ENCODE data around the gene EIF2S2.

EIF2S2 gene

GRCh38 chr20:34102342-34102741 lies 9.7 kb downstream of the EIF2S2 start:
- H3K36me3 ChIP-seq (ENCODE audit: control insufficient read depth, insufficient read depth, low read length) = peaks cover 98% of the 10 kb centered on the region
- H3K4me1 ChIP-seq (ENCODE audit: control insufficient read depth, insufficient read depth, low read length, poor library complexity, severe bottlenecking) = no peaks in the 10 kb centered on the region
- H3K9me3 ChIP-seq (ENCODE audit: control insufficient read depth, low read length) = no peaks in the 10 kb centered on the region
- H3K4me3 ChIP-seq (ENCODE audit: extremely low read depth, insufficient read depth, low read length, poor library complexity, severe bottlenecking) = no peak overlapping the region
- no peak overlapping the region for H3K27ac ChIP-seq (ENCODE audit: low read depth, low read length, severe bottlenecking)
- WGBS, 2 experiments (ENCODE audit: insufficient coverage in 2 of 2) = 100% methylated on average over 2 of the region's 2 CpGs

DNA sequence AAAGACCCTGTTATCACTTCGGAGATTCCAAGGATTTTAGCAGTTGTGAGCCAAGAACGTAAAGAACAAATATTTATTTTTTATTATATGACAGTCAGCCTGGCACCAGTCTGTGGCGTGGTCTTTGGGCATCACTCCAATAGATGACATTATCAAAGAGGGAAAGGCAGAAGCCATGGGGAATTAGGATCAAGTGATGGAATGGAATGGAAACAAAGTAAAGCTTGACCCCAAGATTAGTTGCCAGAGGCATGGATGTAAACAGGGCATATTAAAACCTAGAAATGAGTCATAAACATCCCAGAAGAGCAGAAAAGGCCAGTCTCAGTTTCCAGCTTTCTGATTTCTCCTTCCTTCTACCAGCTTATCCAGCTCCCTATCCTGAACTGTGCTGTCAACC lies 11.5 kb downstream of the EIF2S2 start:
- Histone ChIP-seq H3K9me3 (ENCODE audit: control insufficient read depth, low read length) (no peaks in the 10 kb centered on the region), H3K27ac (ENCODE audit: low read depth, low read length, severe bottlenecking) (no peak overlapping the region), H3K36me3 (ENCODE audit: control insufficient read depth, insufficient read depth, low read length) (peaks cover 98% of the 10 kb centered on the region), H3K4me1 (ENCODE audit: control insufficient read depth, insufficient read depth, low read length, poor library complexity, severe bottlenecking) (no peaks in the 10 kb centered on the region), H3K4me3 (ENCODE audit: extremely low read depth, insufficient read depth, low read length, poor library complexity, severe bottlenecking) (no peak overlapping the region)
- 100% methylated on average over 1 of the region's 3 CpGs; no CpG with 5 or more reads in 1 of the 2 experiments for WGBS, 2 experiments (ENCODE audit: insufficient coverage in 2 of 2)

DNA sequence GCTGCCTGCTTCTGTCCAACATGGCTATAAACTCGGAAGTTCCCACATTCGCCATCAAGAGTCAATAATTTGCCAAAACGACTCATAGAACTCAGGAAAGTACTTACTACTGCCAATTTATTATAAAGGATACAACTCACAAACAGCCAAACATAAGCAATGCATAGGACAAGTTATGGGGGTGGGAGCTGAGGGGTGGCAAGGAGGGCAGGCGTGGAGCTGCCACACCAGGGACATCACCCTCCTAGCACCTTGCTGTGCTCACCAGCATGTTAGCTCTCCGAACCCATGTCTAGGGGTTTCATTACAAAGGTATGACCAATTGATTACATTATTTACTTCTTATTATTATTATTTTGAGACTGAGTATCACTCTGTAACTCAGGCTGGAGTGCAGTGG lies 12.4 kb downstream of the EIF2S2 start:
- H3K4me1 ChIP-seq (ENCODE audit: control insufficient read depth, insufficient read depth, low read length, poor library complexity, severe bottlenecking) = no peaks in the 10 kb centered on the region
- H3K36me3 ChIP-seq (ENCODE audit: control insufficient read depth, insufficient read depth, low read length) = peaks cover 98% of the 10 kb centered on the region
- H3K4me3 ChIP-seq (ENCODE audit: extremely low read depth, insufficient read depth, low read length, poor library complexity, severe bottlenecking) = no peak overlapping the region
- 100% methylated on average over 1 to 2 of the region's 5 CpGs for WGBS, 2 experiments (ENCODE audit: insufficient coverage in 2 of 2)
- no peaks in the 10 kb centered on the region for H3K9me3 ChIP-seq (ENCODE audit: control insufficient read depth, low read length)
- H3K27ac ChIP-seq (ENCODE audit: low read depth, low read length, severe bottlenecking) = no peak overlapping the region

GRCh38 chr20:34098570-34098969 lies 13.5 kb downstream of the EIF2S2 start:
- Histone ChIP-seq H3K27ac (ENCODE audit: low read depth, low read length, severe bottlenecking) (no peak overlapping the region), H3K4me1 (ENCODE audit: control insufficient read depth, insufficient read depth, low read length, poor library complexity, severe bottlenecking) (no peaks in the 10 kb centered on the region), H3K4me3 (ENCODE audit: extremely low read depth, insufficient read depth, low read length, poor library complexity, severe bottlenecking) (no peak overlapping the region), H3K9me3 (ENCODE audit: control insufficient read depth, low read length) (no peaks in the 10 kb centered on the region), H3K36me3 (ENCODE audit: control insufficient read depth, insufficient read depth, low read length) (peaks cover 98% of the 10 kb centered on the region)
- WGBS, 2 experiments (ENCODE audit: insufficient coverage in 2 of 2) = 90 to 94% methylated on average over 3 of the region's 3 CpGs

GRCh38 chr20:34096699-34097444 lies 15.2 kb downstream of the EIF2S2 start:
- WGBS, 2 experiments (ENCODE audit: insufficient coverage in 2 of 2) = 98 to 100% methylated on average over 4 to 5 of the region's 9 CpGs
- peaks cover 98% of the 10 kb centered on the region for H3K36me3 ChIP-seq (ENCODE audit: control insufficient read depth, insufficient read depth, low read length)

GRCh38 chr20:34095825-34096224 lies 16.2 kb downstream of the EIF2S2 start:
- peaks cover 96% of the 10 kb centered on the region for H3K36me3 ChIP-seq (ENCODE audit: control insufficient read depth, insufficient read depth, low read length)

More at GRCh38 chr20:34096699-34097444, 15.2 kb downstream of the EIF2S2 start:
- H3K4me1 ChIP-seq (ENCODE audit: control insufficient read depth, insufficient read depth, low read length, poor library complexity, severe bottlenecking) = no peaks in the 10 kb centered on the region
- no peak overlapping the region for H3K4me3 ChIP-seq (ENCODE audit: extremely low read depth, insufficient read depth, low read length, poor library complexity, severe bottlenecking)
- no peak overlapping the region for H3K27ac ChIP-seq (ENCODE audit: low read depth, low read length, severe bottlenecking)
- no peaks in the 10 kb centered on the region for H3K9me3 ChIP-seq (ENCODE audit: control insufficient read depth, low read length)

DNA sequence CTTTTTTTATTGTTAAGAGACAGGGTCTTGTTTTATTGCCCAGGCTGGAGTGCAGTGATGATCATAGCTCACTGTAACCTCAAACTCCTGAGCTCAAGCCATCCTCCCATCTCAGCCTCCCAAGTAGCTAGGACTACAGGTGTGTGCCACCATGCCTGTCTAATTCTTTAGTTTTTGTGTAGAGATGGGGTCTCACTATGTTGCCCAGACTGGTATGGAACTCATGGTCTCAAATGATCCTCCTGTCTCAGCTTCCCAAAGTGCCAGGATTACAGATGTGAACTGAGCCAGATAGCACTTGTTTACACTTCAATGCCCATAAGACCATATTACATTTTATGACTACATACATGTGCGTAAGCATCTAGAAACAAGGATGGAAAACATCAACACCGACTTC lies 18.1 kb downstream of the EIF2S2 start:
- no peak overlapping the region for H3K4me3 ChIP-seq (ENCODE audit: extremely low read depth, insufficient read depth, low read length, poor library complexity, severe bottlenecking)
- 100% methylated on average over 1 of the region's 2 CpGs; no CpG with 5 or more reads in 1 of the 2 experiments for WGBS, 2 experiments (ENCODE audit: insufficient coverage in 2 of 2)
- H3K9me3 ChIP-seq (ENCODE audit: control insufficient read depth, low read length) = no peaks in the 10 kb centered on the region
- H3K27ac ChIP-seq (ENCODE audit: low read depth, low read length, severe bottlenecking) = no peak overlapping the region
- H3K4me1 ChIP-seq (ENCODE audit: control insufficient read depth, insufficient read depth, low read length, poor library complexity, severe bottlenecking) = no peaks in the 10 kb centered on the region
- H3K36me3 ChIP-seq (ENCODE audit: control insufficient read depth, insufficient read depth, low read length) = peaks cover 96% of the 10 kb centered on the region

More at GRCh38 chr20:34095825-34096224, 16.2 kb downstream of the EIF2S2 start:
- Histone ChIP-seq H3K4me3 (ENCODE audit: extremely low read depth, insufficient read depth, low read length, poor library complexity, severe bottlenecking) (no peak overlapping the region), H3K4me1 (ENCODE audit: control insufficient read depth, insufficient read depth, low read length, poor library complexity, severe bottlenecking) (no peaks in the 10 kb centered on the region), H3K27ac (ENCODE audit: low read depth, low read length, severe bottlenecking) (no peak overlapping the region), H3K9me3 (ENCODE audit: control insufficient read depth, low read length) (no peaks in the 10 kb centered on the region)

DNA sequence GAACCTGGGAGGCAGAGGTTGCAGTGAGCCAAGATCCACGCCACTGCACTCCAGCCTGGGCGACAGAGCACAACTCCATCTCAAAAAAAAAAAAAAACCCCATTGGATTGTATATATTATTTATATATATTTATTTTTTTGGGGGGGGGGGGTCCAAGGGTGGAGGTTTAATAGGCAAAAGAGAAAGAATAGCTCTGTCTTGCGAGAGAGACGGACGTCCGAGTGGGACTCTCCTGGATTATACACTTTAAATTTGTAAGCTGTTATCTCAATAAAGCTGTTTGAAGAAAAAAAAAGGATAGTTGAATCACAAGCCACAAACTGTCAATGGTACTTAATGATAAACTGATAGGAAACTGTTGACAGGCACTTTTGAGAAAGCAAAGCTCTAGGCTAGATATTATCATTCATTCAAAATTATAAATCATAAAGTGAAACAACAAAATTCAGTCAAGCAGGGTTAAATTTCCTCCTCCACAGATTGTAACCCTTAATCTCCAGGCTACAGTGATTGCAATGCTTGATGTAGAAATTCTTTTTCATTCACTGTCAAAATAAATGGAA lies 20.3 kb downstream of the EIF2S2 start:
- Histone ChIP-seq H3K4me1 (ENCODE audit: control insufficient read depth, insufficient read depth, low read length, poor library complexity, severe bottlenecking) (no peaks in the 10 kb centered on the region), H3K36me3 (ENCODE audit: control insufficient read depth, insufficient read depth, low read length) (peaks cover 97% of the 10 kb centered on the region), H3K4me3 (ENCODE audit: extremely low read depth, insufficient read depth, low read length, poor library complexity, severe bottlenecking) (no peak overlapping the region), H3K27ac (ENCODE audit: low read depth, low read length, severe bottlenecking) (no peak overlapping the region), H3K9me3 (ENCODE audit: control insufficient read depth, low read length) (no peaks in the 10 kb centered on the region)
- 96% methylated on average over 4 of the region's 6 CpGs; no CpG with 5 or more reads in 1 of the 2 experiments for WGBS, 2 experiments (ENCODE audit: insufficient coverage in 2 of 2)

GRCh38 chr20:34090645-34091044 lies 21.4 kb downstream of the EIF2S2 start:
- H3K4me1 ChIP-seq (ENCODE audit: control insufficient read depth, insufficient read depth, low read length, poor library complexity, severe bottlenecking) = no peaks in the 10 kb centered on the region
- H3K9me3 ChIP-seq (ENCODE audit: control insufficient read depth, low read length) = no peaks in the 10 kb centered on the region
- peaks cover 96% of the 10 kb centered on the region for H3K36me3 ChIP-seq (ENCODE audit: control insufficient read depth, insufficient read depth, low read length)
- no peak overlapping the region for H3K4me3 ChIP-seq (ENCODE audit: extremely low read depth, insufficient read depth, low read length, poor library complexity, severe bottlenecking)
- no peak overlapping the region for H3K27ac ChIP-seq (ENCODE audit: low read depth, low read length, severe bottlenecking)
- WGBS, 2 experiments (ENCODE audit: insufficient coverage in 2 of 2) = 86 to 100% methylated on average over 2 of the region's 2 CpGs

DNA sequence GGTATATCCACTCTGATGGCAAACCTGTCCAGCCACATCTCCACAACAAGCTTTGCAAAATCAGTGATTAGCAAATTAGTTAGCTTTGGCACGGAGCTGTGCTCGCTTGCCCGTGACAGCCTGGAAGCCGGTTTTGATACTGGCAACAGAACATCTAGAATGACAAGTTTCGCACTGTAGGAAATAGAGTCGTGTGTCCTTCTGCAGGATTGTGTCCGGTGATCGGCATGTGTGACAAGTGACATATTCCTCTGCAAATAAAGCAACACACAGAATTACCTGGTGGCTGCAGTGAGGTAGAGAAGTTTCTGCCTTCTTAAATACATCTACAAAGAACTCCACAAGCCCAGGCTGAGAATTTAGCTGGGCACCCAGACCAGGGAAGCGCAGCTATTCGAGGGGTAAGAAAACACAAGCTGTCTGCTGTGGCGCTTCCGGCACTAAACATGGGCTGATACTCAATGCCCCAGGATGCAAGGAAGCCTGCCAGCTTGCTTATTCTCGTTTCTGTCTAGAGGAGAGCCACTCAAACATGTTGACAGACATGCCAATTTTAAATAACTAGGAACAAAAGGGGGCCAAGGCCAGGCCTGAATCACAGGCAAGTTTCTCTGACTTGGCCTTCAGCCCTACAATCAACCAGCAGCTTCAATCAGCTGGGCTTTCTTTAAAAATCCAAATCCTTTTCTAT lies 22.2 kb downstream of the EIF2S2 start:
- Histone ChIP-seq H3K4me1 (ENCODE audit: control insufficient read depth, insufficient read depth, low read length, poor library complexity, severe bottlenecking) (no peaks in the 10 kb centered on the region), H3K9me3 (ENCODE audit: control insufficient read depth, low read length) (no peaks in the 10 kb centered on the region), H3K4me3 (ENCODE audit: extremely low read depth, insufficient read depth, low read length, poor library complexity, severe bottlenecking) (no peak overlapping the region), H3K36me3 (ENCODE audit: control insufficient read depth, insufficient read depth, low read length) (peaks cover 91% of the 10 kb centered on the region), H3K27ac (ENCODE audit: low read depth, low read length, severe bottlenecking) (peak overlapping the region; percentile 13)
- WGBS, 2 experiments (ENCODE audit: insufficient coverage in 2 of 2) = 95 to 97% methylated on average over 11 of the region's 13 CpGs

GRCh38 chr20:34089175-34089479 lies 22.9 kb downstream of the EIF2S2 start:
- WGBS, 2 experiments (ENCODE audit: insufficient coverage in 2 of 2) = 100% methylated on average over 1 of the region's 5 CpGs; no CpG with 5 or more reads in 1 of the 2 experiments
- H3K27ac ChIP-seq (ENCODE audit: low read depth, low read length, severe bottlenecking) = no peak overlapping the region
- peaks cover 89% of the 10 kb centered on the region for H3K36me3 ChIP-seq (ENCODE audit: control insufficient read depth, insufficient read depth, low read length)
- no peak overlapping the region for H3K4me3 ChIP-seq (ENCODE audit: extremely low read depth, insufficient read depth, low read length, poor library complexity, severe bottlenecking)
- H3K9me3 ChIP-seq (ENCODE audit: control insufficient read depth, low read length) = no peaks in the 10 kb centered on the region
- H3K4me1 ChIP-seq (ENCODE audit: control insufficient read depth, insufficient read depth, low read length, poor library complexity, severe bottlenecking) = no peaks in the 10 kb centered on the region

Measured in mesodermal cell (in vitro differentiated cells).